PC-3 (cell line): ENCODE results near the gene CTNNAL1. TPM values are rescaled to one million over a fixed set of nuclear protein-coding genes. Genes with fewer than 3 reads are reported as not detected.

Experiments used
- ATAC-seq: fragments of 200-7000 bp; cut with Tn5 transposase; 2 replicates; pipeline ENCODE4 v1.9.1; 2020; ENCODE audit warnings: mild to moderate bottlenecking, moderate library complexity
- BruUV-seq: library from RNA; stranded (reverse); fragments of 400-500 nt; replicated peaks from 2 replicates; lab custom pipeline; 2021; lab: Mats Ljungman, UMichigan
- CTCF ChIA-PET: fragments of 300-600 bp; sonication (Branson Sonifier 250); formaldehyde crosslinking; loops from one replicate; lab custom pipeline; 2022; ENCODE audit warnings: antibody characterized with exemption; lab: Charles Lee
- POLR2A ChIA-PET: fragments of 300-600 bp; sonication (Branson Sonifier 250); formaldehyde crosslinking; loops from one replicate; lab custom pipeline; 2022; ENCODE audit warnings: antibody characterized with exemption; ENCODE audit not compliant: unreplicated experiment; lab: Charles Lee
- DNase-seq: peaks from one replicate; pipeline ENCODE4 v3.0.0-alpha.2; 2015
- H2AFZ ChIP-seq: fragments of 300-600 bp; sonication (generic); 2 replicates; pipeline ENCODE4 v1.6.0; 2016; ENCODE audit warnings: antibody characterized with exemption, low read length
- H3F3A ChIP-seq: fragments of 300-600 bp; sonication (generic); one replicate; pipeline ENCODE4 v1.6.0; 2017; ENCODE audit warnings: antibody characterized with exemption, low read length, control low read depth, mild to moderate bottlenecking; ENCODE audit not compliant: unreplicated experiment
- H3K27ac ChIP-seq: fragments of 300-600 bp; sonication (generic); 2 replicates; pipeline ENCODE4 v1.5.1; 2016; ENCODE audit warnings: mild to moderate bottlenecking, low read length
- H3K27me3 ChIP-seq: fragments of 300-600 bp; sonication (generic); 2 replicates; pipeline ENCODE4 v1.6.1; 2016; ENCODE audit warnings: low read length, mixed read lengths
- H3K36me3 ChIP-seq: fragments of 300-600 bp; sonication (generic); 2 replicates; pipeline ENCODE4 v1.6.1; 2016; ENCODE audit warnings: low read depth, mixed run types, low read length, mixed read lengths
- H3K4me1 ChIP-seq: fragments of 300-600 bp; sonication (generic); 2 replicates; pipeline ENCODE4 v1.5.1; 2016; ENCODE audit warnings: low read length; ENCODE audit not compliant: insufficient read depth
- H3K4me2 ChIP-seq: fragments of 300-600 bp; sonication (generic); 2 replicates; pipeline ENCODE4 v1.6.0; 2016; ENCODE audit warnings: low read length
- H3K4me3 ChIP-seq: fragments of 300-600 bp; sonication (generic); 2 replicates; pipeline ENCODE4 v1.5.1; 2016; ENCODE audit warnings: mild to moderate bottlenecking, low read length, mixed read lengths
- H3K79me2 ChIP-seq: fragments of 300-600 bp; sonication (generic); 2 replicates; pipeline ENCODE4 v1.6.1; 2017; ENCODE audit warnings: low read length, mixed read lengths
- H3K9ac ChIP-seq: fragments of 300-600 bp; sonication (generic); 2 replicates; pipeline ENCODE4 v1.6.0; 2016; ENCODE audit warnings: mild to moderate bottlenecking, low read length
- H3K9me2 ChIP-seq: fragments of 300-600 bp; sonication (generic); replicated peaks from 2 replicates; pipeline ENCODE4 v1.6.1; 2016; ENCODE audit warnings: mixed run types, low read length, mixed read lengths
- H3K9me3 ChIP-seq: fragments of 300-600 bp; sonication (generic); 2 replicates; pipeline ENCODE4 v1.6.1; 2016; ENCODE audit warnings: low read length, mixed read lengths
- H4K20me1 ChIP-seq: fragments of 300-600 bp; sonication (generic); 2 replicates; pipeline ENCODE4 v1.6.1; 2016; ENCODE audit warnings: low read length, mixed read lengths
- CTCF ChIP-seq: fragments of 300-600 bp; sonication (generic); conservative IDR thresholded peaks from 2 replicates; pipeline ENCODE4 v1.5.1; 2017; ENCODE audit warnings: antibody characterized with exemption, low read depth, mild to moderate bottlenecking, low read length
- EZH2 ChIP-seq: fragments of 300-600 bp; sonication (generic); IDR thresholded peaks from one replicate; pipeline ENCODE4 v1.6.1; 2017; ENCODE audit warnings: antibody characterized with exemption, mild to moderate bottlenecking, low read length; ENCODE audit not compliant: unreplicated experiment
- EZH2phosphoT487 ChIP-seq: fragments of 300-600 bp; sonication (generic); IDR thresholded peaks from 2 replicates; pipeline ENCODE4 v1.6.1; 2018; ENCODE audit warnings: mild to moderate bottlenecking, antibody characterized with exemption, low read length, borderline replicate concordance
- intact Hi-C: fragments of 100-400 bp; cut with micrococcal nuclease; formaldehyde crosslinking; loops from 2 replicates; pipeline ENCODE4 v1.9.0; 2023
- total RNA-seq: library from RNA; depleted of rRNA; stranded (reverse); fragments of >200 nt; gene quantifications from 2 replicates; pipeline ENCODE4 v1.2.3, GENCODE V29; 2014

The CTNNAL1 gene
- total RNA-seq, 1 experiment from 2014 or later, result 97.7 TPM

GRCh38 chr9:109017493-109017892 lies 4.2 kb upstream of the CTNNAL1 start:
- H3K9ac ChIP-seq, result no peak overlapping the region
- H3K27ac ChIP-seq, result no peak overlapping the region
- TF ChIP-seq CTCF (no peak), EZH2 (no peak), EZH2phosphoT487 (no peak)
- peaks cover 11% of the 10 kb centered on the region; the same call in 1 of the 2 replicates for H3K36me3 ChIP-seq
- no peak overlapping the region for H3K4me2 ChIP-seq
- no peak overlapping the region for H2AFZ ChIP-seq
- ChIA-PET POLR2A (no interaction called here), CTCF (no interaction called here)
- no peaks in the 10 kb centered on the region for H3K9me3 ChIP-seq
- H3K9me2 ChIP-seq, result no peaks in the 10 kb centered on the region
- no TSS peak for BruUV-seq
- DNase-seq (no peak), ATAC-seq (no peak)
- H3K79me2 ChIP-seq, result peaks cover 17% of the 10 kb centered on the region
- H3F3A ChIP-seq, result no peaks in the 10 kb centered on the region
- H4K20me1 ChIP-seq, result no peaks in the 10 kb centered on the region
- intact Hi-C loops, result no loop called here
- H3K4me1 ChIP-seq, result peaks cover 17% of the 10 kb centered on the region
- H3K27me3 ChIP-seq, result no peaks in the 10 kb centered on the region
- no peak overlapping the region for H3K4me3 ChIP-seq

DNA sequence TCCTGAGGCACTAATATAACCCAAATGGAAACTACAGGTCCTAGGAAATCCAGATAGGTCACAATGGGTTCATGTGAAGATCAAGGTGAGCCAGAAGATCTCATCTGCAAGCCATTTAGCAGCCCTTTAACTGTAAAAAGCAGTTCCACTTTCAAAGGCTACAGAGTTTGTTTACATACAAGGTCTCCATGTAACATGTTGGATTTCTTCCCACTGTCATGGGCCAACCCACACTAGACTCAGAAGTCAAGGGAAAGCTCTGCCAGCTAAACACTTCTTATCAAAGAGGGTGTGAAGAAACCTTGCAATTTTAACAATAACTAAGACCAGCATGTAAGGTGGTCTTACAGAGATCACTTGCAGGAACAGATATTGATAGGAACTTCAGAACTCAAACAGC lies 3.8 kb upstream of the CTNNAL1 start:
- no TSS peak for BruUV-seq

More for the DNA sequence above, 3.8 kb upstream of the CTNNAL1 start:
- intact Hi-C loops, result no loop called here
- Histone ChIP-seq H3K79me2 (peaks cover 17% of the 10 kb centered on the region), H2AFZ (no peak overlapping the region), H3K4me2 (no peak overlapping the region), H3K9me2 (no peaks in the 10 kb centered on the region), H3K4me1 (peaks cover 13% of the 10 kb centered on the region), H3K36me3 (peaks cover 11% of the 10 kb centered on the region; the same call in 1 of the 2 replicates), H3K27me3 (no peaks in the 10 kb centered on the region), H4K20me1 (no peaks in the 10 kb centered on the region), H3K9ac (no peak overlapping the region), H3F3A (no peaks in the 10 kb centered on the region), H3K27ac (no peak overlapping the region), H3K9me3 (no peaks in the 10 kb centered on the region), H3K4me3 (no peak overlapping the region)
- TF ChIP-seq EZH2phosphoT487, result no peak
- TF ChIP-seq EZH2, result no peak
- no peak for TF ChIP-seq CTCF
- POLR2A ChIA-PET, result no interaction called here
- CTCF ChIA-PET, result no interaction called here
- ATAC-seq (no peak), DNase-seq (no peak)
